ENCODE measurements around the gene RIMBP2.

GRCh38 chr12:130596241-130596640 is 119.9 kb downstream of the RIMBP2 start:
- TF ChIP-seq EZH2 (IDR thresholded peaks at IDR 0.05; ENCODE audit: insufficient read depth, poor library complexity, severe bottlenecking) (no peak), EZH2phosphoT487 (IDR thresholded peaks at IDR 0.05; ENCODE audit: insufficient read depth, low read depth) (no peak)
